SK-N-MC (cell line): ENCODE measurements around the gene ABTB2.

Source experiments
- EZH2 ChIP-seq: fragments of 200-600 bp; sonication (generic); IDR thresholded peaks from one replicate; pipeline ENCODE4 v1.6.1; 2017; ENCODE audit warnings: antibody characterized with exemption
- FOXP2 ChIP-seq: optimal IDR thresholded peaks from 2 replicates; pipeline ENCODE3; 2011; ENCODE audit warnings: mild to moderate bottlenecking, moderate library complexity; ENCODE audit not compliant: insufficient read depth; ENCODE audit errors: extremely low read length, control extremely low read depth
- POLR2AphosphoS5 ChIP-seq: IDR thresholded peaks from 2 replicates; pipeline ENCODE4 v1.6.1; 2012; ENCODE audit warnings: mild to moderate bottlenecking, low read depth, low read length, borderline replicate concordance

GRCh38 chr11:34364102-34364501 is 6.3 kb upstream of the ABTB2 start:
- TF ChIP-seq POLR2AphosphoS5 (no peak), EZH2 (no peak), FOXP2 (no peak)
